22Rv1 (cell line): ENCODE data around the gene NRDC.
"Not testable (repeated sequence)": the region's sequence is repeated elsewhere in the genome, so short reads cannot be mapped to it uniquely, and the experiment has no call there.

ENCODE experiments used
- ZFX ChIP-seq: fragments of 450-650 bp; IDR thresholded peaks from 2 replicates; pipeline ENCODE4 v1.6.1; 2017; ENCODE audit warnings: antibody characterized with exemption, borderline replicate concordance
- TF ChIP-seq, protein P1 (sequence below): fragments of 450-650 bp; IDR thresholded peaks from 2 replicates; pipeline ENCODE4 v1.5.1; 2017; ENCODE audit warnings: mild to moderate bottlenecking

DNA sequence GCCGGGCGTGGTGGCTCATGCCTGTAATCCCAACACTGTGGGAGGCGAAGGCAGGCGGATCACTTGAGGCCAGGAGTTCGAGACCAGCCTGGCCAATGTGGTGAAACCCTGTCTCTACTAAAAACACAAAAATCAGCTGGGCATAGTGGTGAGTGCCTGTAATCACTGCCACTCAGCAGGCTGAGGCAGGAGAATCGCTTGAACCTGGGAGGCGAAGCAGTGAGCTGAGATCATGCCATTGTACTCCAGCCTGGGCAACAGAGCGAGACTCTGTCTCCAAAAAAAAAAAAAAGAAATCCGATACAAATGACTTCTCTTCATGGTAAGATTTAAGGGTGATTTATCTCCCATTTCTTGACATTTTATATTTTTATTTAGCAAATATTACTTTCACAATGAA is 59.5 kb downstream of the NRDC start:
- TF ChIP-seq, protein P1, sequence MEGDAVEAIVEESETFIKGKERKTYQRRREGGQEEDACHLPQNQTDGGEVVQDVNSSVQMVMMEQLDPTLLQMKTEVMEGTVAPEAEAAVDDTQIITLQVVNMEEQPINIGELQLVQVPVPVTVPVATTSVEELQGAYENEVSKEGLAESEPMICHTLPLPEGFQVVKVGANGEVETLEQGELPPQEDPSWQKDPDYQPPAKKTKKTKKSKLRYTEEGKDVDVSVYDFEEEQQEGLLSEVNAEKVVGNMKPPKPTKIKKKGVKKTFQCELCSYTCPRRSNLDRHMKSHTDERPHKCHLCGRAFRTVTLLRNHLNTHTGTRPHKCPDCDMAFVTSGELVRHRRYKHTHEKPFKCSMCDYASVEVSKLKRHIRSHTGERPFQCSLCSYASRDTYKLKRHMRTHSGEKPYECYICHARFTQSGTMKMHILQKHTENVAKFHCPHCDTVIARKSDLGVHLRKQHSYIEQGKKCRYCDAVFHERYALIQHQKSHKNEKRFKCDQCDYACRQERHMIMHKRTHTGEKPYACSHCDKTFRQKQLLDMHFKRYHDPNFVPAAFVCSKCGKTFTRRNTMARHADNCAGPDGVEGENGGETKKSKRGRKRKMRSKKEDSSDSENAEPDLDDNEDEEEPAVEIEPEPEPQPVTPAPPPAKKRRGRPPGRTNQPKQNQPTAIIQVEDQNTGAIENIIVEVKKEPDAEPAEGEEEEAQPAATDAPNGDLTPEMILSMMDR, result not testable (repeated sequence)
- not testable (repeated sequence) for TF ChIP-seq ZFX
